Superior temporal gyrus (tissue), 1 donor: Measurements from ENCODE around the gene PLXDC2.
A peak's percentile ranks its signal among the peaks of the same experiment; 100 is the strongest.
"Not testable (repeated sequence)": the region's sequence is repeated elsewhere in the genome, so short reads cannot be mapped to it uniquely, and the experiment has no call there.

ENCODE experiments used
- DNase-seq: peaks from one replicate; pipeline ENCODE4 v3.0.0-alpha.2; 2016; ENCODE audit errors: extremely low spot score

The PLXDC2 gene

DNA sequence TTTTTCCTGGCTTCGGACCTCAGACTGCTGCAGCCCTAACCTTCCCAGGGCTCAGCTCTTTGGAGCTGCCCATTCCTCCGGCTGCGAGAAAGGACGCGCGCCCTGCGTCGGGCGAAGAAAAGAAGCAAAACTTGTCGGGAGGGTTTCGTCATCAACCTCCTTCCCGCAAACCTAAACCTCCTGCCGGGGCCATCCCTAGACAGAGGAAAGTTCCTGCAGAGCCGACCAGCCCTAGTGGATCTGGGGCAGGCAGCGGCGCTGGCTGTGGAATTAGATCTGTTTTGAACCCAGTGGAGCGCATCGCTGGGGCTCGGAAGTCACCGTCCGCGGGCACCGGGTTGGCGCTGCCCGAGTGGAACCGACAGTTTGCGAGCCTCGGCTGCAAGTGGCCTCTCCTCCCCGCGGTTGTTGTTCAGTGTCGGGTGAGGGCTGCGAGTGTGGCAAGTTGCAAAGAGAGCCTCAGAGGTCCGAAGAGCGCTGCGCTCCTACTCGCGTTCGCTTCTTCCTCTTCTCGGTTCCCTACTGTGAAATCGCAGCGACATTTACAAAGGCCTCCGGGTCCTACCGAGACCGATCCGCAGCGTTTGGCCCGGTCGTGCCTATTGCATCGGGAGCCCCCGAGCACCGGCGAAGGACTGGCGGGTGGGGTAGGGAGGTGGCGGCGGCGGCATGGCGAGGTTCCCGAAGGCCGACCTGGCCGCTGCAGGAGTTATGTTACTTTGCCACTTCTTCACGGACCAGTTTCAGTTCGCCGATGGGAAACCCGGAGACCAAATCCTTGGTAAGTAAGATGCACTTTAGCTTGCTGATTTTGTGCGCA lies at the start of gene PLXDC2:
Gene PLXDC2, plus strand, starts transcription at position 22 of the 820 bp plus-strand sequence.
- DNase-seq, result peak; percentile 73

- DNase-seq, result no peak
These were observed 48.4 kb upstream of the PLXDC2 start for GRCh38 chr10:19767876-19768275.

DNA sequence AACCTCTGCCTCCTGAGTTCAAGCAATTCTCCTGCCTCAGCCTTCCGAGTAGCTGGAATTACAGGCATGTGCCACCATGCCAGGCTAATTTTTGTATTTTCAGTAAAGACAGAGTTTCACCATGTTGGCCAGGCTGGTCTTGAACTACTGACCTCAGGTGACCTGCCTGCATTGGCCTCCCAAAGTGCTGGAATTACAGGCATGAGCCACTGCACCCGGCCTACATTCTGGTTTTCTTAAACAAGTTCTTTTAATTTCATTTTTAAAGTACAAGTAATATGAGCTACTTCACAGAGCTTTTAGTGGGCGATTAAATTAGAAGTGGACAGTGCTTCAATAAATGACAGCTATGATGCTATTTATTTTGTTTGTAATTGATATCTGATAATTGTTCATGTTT lies 46.4 kb upstream of the PLXDC2 start:
- DNase-seq, result not testable (repeated sequence)

DNA sequence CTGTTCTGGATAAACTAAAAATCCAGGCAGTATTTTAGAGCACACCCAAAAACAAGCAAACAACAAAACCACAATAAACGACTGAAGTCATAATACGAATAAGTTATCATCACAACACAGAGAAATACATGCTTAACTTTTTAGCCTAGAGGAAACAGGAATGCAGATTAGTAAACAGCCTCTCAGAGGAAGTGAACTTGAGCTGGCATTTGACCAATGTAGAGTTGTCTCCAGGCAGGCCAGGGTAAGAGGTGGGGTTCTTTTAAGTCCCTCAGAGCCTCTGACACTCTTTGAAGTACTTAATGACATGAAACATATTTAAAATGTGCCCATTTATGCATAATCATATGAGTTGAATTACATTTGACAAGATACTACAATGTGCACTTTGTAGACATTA lies 43.3 kb upstream of the PLXDC2 start:
- DNase-seq, result no peak

GRCh38 chr10:19775296-19775695 lies 40.9 kb upstream of the PLXDC2 start:
- DNase-seq, result no peak

- no peak for DNase-seq
These were observed 38.4 kb upstream of the PLXDC2 start for GRCh38 chr10:19777806-19778205.

- no peak for DNase-seq
These were observed 37.2 kb upstream of the PLXDC2 start for GRCh38 chr10:19778996-19779395.

- no peak for DNase-seq
These were observed 33.7 kb upstream of the PLXDC2 start for GRCh38 chr10:19782430-19783089.

- no peak for DNase-seq
These were observed 32.5 kb upstream of the PLXDC2 start for GRCh38 chr10:19783721-19784120.

DNA sequence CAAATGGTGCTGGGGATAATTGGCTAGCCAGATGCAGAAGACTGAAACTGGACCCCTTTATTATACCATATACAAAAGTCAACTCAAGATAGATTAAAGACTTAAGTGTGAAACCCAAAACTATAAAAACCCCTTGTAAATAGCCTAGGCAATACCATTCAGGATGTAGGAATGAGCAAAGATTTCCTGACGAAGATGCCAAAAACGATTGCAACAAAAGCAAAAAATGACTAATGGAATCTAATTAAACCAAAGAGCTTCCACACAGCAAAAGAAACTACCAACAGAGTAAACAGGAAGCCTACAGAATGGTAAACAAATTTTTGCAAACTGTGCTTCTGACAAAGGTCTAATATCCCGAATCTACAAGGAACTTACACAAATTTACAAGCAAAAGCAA lies 30.9 kb upstream of the PLXDC2 start:
- DNase-seq, result no peak

DNA sequence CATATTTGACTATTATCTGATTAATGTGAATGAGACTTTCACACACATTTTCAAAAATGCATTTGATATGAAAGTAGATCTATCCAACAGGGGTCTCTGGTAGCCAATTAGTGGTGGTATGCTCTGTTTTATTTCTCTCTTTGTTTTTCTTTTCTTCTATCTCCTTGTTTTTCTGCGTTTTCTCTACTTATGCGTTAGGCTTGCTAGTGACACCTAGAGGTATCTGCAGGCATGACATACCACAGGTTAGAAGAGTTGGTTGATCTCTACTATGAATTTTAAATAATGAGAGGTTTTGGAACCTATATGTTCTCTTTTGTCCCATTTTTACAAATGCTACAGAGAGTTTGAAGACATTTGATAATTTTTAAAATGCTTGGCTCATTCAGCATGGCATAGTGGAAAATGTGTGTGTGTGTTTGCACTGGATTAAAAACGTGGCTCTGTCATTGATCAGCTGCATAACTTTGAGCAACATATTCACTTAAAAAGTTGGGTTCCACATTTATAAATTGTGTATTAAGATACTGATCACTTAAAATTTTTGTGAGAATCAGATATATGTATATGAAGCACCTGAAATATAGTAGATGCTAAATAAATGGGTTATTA lies 28.1 kb upstream of the PLXDC2 start:
- peak; percentile 58 for DNase-seq

DNA sequence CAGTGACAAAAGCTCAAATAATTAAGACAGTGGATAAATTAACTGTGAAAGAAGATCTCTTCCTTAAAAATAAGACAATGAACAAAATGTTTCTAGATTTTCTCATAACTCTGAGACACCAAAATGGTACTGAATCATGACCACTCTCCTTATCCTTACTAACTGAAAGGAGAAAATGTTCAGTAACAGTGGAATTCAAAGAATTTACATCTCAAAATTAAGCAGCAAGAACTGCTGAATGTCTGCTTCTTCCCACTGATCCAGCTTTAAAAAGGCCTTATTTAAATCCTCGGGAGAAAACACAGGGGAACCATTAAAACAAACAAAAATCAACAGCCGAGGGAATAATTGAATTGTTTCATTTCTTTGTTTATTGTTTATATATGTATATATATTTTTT lies 27.3 kb upstream of the PLXDC2 start:
- no peak for DNase-seq

GRCh38 chr10:19789607-19790006 lies 26.6 kb upstream of the PLXDC2 start:
- no peak for DNase-seq

DNA sequence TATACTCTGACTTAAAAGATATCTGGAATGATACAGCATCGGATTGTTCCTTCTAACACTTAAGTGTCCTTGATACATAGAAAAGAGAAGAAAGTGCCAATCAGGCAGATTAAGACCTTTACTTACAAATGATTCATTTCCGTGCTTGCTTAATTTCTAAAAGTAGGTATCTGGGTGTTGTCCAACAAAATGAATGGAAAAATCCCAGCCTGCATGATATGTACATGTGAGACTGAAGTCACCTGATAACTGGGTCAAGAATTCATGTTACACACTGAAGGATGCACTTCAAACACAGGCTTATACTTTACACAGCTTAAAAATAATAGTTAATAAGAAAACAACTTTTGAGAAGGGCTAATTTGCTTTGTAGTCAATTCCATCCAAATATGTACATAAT lies 25.2 kb upstream of the PLXDC2 start:
- no peak for DNase-seq

DNA sequence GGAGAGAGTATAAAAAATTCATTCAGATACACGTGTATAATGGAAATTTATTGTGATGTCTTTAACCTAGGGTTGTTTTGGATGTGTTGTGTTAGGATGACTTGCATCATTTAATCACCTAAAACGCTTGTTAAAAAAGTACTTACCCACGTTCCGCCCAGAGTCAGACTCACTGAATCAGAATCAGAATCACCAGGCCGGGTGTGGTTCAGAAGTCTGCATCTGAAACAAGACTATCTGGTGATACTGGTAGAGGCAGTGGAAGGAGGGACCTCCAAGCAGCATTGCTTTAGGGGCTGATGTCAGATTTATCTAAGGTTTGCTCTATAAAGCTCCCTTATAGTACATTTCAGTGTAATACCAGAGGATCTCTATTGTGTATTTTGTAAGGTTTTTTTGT lies 20.5 kb upstream of the PLXDC2 start:
- no peak for DNase-seq

DNA sequence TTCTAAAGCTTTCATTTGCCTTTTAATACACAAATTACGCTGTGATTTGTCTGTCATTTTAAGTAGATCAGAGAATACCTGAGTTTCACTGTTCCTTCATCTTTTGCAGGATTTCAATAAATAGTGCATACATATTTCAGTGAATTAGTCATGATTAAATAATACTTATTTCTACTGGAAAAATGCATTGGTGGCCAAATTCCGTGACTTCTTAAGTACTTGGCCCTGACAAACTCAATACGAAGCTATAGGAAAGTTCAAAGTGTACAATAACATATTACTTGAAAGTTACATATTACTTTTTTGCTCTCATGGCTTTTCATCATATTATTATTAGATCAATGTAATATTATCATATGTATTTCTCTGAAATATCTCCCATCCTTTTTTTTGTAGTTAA lies 16.1 kb upstream of the PLXDC2 start:
- DNase-seq, result no peak

DNA sequence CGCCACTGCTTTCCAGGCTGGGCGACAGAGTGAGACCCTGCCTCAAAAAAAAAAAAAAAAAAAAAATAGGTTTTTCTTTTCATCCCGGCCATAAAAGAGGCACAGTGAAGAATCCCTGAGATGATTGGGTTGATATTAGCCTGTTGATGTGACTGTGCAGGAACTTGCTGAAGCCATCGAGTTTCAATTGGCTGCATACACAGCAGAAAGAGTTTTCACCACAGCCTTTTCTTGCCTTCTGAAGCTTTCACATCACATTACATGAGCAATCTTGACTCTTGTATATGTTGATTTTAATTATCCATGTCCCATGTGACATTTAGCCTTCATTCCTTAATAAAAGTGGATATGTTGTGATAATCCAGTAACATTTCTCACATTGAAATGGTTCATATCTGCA lies 14.9 kb upstream of the PLXDC2 start:
- DNase-seq, result no peak

DNA sequence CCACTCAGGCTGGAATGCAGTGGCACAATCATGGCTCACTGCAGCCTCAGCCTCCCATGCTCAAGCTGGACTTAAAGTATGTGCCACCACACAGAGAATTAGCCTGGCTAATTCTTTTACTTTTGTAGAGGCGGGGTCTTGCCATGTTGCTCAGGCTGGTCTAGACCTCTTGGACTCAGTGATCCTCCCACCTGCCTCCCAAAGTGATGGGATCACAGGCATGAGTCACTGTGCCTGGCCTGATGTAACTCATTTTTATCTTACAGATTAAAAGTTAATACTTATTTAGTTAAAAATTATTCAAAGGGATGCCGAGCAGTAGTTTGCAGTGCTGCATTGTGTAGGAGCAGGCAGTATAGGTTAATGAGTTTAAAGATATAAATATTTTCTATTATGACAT lies 12.6 kb upstream of the PLXDC2 start:
- DNase-seq, result no peak

DNA sequence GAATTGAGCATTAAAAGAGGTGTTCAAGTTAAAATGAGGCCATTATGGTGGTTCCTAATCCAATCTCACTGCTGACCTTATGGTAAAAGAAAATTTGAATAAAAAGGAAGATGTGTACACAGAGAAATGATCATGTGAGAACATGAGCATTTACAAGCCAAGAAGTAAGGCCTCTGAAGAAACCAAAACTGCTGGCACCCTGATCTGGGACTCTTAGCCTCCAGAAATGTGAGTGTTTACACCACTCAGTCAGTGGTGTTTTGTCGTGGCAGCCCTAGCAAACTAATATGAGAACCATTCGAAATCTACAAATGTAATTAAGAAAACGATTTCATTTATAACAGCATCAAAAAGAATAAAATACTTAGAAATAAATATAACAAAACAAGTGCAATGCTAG lies 6.8 kb upstream of the PLXDC2 start:
- DNase-seq, result no peak

DNA sequence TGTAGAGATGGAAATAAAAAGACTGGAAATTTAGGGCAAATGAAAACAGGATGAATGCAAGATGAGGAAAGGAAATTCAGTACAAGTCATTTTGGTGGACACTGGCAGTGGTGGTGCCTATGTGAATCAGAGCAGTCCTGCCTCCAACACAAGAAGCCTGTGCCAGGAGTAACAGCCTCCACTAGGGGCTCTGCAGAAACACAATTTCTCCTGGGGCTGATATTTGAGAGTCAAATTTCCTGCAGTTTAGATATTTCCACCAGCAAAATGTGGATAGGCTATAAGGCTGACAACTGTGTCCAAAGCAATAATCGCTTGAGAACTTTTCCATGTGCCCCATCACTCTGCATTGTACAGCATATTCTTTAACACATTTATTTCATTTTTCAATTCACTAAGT lies 4.7 kb upstream of the PLXDC2 start:
- peak; percentile 80 for DNase-seq

DNA sequence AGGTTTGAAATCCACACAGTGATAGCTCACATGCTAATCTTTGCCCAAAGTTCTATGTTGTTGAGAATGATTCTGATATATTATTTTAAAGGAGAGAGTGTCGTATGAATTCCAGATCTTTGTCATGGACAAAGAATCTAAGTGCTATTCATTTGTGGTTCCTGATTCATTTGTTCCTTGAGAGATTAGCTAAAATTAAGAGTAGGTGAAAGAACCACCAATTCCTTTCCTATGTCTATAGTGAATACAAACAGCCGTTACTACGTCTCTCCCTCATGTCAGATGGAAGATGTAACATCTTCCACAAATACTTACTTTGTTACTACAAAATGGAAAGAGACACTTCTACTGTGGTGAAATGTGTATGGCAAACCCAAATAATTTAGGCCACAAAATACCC lies 3.3 kb upstream of the PLXDC2 start:
- peak; percentile 50 for DNase-seq

DNA sequence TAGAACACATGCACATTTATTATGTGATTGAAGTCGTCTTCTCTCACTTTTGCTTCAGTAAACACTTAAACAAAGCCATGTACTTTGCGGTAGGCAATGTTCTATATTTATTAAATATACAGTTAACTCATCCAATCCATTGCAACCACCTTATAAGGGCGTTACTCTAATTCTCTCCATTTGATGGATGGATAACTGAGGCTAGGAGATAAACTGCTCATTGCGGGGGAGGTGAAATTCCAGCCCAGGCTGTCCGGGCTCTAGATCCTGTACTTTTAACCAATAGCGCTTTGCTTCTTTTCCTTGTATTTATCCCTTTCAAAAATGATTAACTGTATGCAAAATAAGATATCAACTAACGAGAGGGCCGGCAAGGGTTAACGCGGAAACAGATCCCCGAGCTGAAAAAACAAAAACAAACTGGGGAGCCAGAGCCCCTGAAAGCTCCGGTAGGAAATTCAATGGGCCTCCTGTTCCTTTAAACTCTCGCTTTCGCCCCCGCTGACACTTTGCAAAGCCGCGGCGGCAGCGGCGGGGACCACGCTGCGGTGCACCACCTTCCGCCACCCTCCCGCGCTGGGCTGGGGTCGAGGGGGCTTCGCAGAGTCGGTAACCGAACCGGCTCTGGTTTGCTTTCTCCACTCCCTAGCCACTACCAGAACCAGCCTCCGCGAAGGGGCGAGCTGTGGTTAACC lies 1.0 kb upstream of the PLXDC2 start:
- peak; percentile 36 for DNase-seq
